ENCODE results near the gene ACKR2. TPM values are rescaled to one million over a fixed set of nuclear protein-coding genes. Genes with fewer than 3 reads are reported as not detected.

Gene ACKR2
- total RNA-seq, 1 experiment from 2014 or later = not detected

- no peak for DNase-seq
- Histone ChIP-seq H4K5ac (ENCODE audit: insufficient read length, low read depth, low read length) (no peak overlapping the region), H3K4ac (ENCODE audit: low read depth, low read length) (no peak overlapping the region), H3K27ac (ENCODE audit: insufficient read length, low read depth, low read length) (no peak overlapping the region), H3K18ac (ENCODE audit: insufficient read length, low read depth, low read length) (no peak overlapping the region), H2BK12ac (ENCODE audit: insufficient read length, low read depth, low read length) (no peak overlapping the region), H2BK15ac (ENCODE audit: low read depth, low read length) (no peak overlapping the region), H3K9me3 (ENCODE audit: control insufficient read depth, low read depth, low read length) (no peaks in the 10 kb centered on the region), H4K20me1 (ENCODE audit: control insufficient read depth, insufficient read depth, insufficient read length) (no peaks in the 10 kb centered on the region), H2BK5ac (ENCODE audit: insufficient read length, low read length) (no peak overlapping the region), H2AFZ (ENCODE audit: low read length) (no peak overlapping the region), H3K23ac (ENCODE audit: insufficient read length, low read depth, low read length) (no peak overlapping the region), H4K91ac (ENCODE audit: insufficient read length, low read depth, low read length) (no peak overlapping the region), H3K4me2 (ENCODE audit: insufficient read depth, insufficient read length, low read length) (no peak overlapping the region), H3K9ac (ENCODE audit: extremely low read depth, insufficient read length, low read length) (no peak overlapping the region), H3K4me1 (ENCODE audit: insufficient read depth, low read length) (no peaks in the 10 kb centered on the region), H3K56ac (ENCODE audit: insufficient read length, low read depth, low read length) (no peak overlapping the region), H3T11ph (ENCODE audit: low read length) (no peak overlapping the region), H3K14ac (ENCODE audit: insufficient read depth, low read length) (no peak overlapping the region), H2AK5ac (ENCODE audit: insufficient read length, low read length) (no peak overlapping the region), H3K27me3 (ENCODE audit: insufficient read depth, low read length) (no peaks in the 10 kb centered on the region), H4K8ac (replicated peaks; ENCODE audit: insufficient read length, low read depth, low read length) (no peak overlapping the region), H3K79me1 (ENCODE audit: insufficient read depth, low read depth, low read length, poor library complexity, severe bottlenecking) (no peaks in the 10 kb centered on the region), H2BK120ac (ENCODE audit: low read depth, low read length, poor library complexity, severe bottlenecking) (no peak overlapping the region), H3K23me2 (ENCODE audit: insufficient read length, low read depth, low read length, poor library complexity, severe bottlenecking) (no peaks in the 10 kb centered on the region), H3K79me2 (ENCODE audit: insufficient read depth, low read length) (no peaks in the 10 kb centered on the region), H2BK20ac (ENCODE audit: low read depth, low read length, poor library complexity, severe bottlenecking) (no peak overlapping the region)
- no peaks in the 10 kb centered on the region for H3K27me3 Mint-ChIP-seq (ENCODE audit: low read depth)
- H3K9me3 Mint-ChIP-seq = no peaks in the 10 kb centered on the region; a peak in 1 of 5 replicates
- H3K4me3 Mint-ChIP-seq = no peak overlapping the region
- TF ChIP-seq, protein P1, sequence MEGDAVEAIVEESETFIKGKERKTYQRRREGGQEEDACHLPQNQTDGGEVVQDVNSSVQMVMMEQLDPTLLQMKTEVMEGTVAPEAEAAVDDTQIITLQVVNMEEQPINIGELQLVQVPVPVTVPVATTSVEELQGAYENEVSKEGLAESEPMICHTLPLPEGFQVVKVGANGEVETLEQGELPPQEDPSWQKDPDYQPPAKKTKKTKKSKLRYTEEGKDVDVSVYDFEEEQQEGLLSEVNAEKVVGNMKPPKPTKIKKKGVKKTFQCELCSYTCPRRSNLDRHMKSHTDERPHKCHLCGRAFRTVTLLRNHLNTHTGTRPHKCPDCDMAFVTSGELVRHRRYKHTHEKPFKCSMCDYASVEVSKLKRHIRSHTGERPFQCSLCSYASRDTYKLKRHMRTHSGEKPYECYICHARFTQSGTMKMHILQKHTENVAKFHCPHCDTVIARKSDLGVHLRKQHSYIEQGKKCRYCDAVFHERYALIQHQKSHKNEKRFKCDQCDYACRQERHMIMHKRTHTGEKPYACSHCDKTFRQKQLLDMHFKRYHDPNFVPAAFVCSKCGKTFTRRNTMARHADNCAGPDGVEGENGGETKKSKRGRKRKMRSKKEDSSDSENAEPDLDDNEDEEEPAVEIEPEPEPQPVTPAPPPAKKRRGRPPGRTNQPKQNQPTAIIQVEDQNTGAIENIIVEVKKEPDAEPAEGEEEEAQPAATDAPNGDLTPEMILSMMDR (conservative IDR thresholded peaks at IDR 0.05) = no peak
- H3K27ac Mint-ChIP-seq = no peak overlapping the region
- no CpG with 5 or more reads among the region's 5 CpGs for WGBS (ENCODE audit: extremely low coverage, insufficient read length, low lambda C conversion rate)
- H3K36me3 Mint-ChIP-seq (ENCODE audit: insufficient read depth in 1 of 3, low read depth in 3 of 3) = no peaks in the 10 kb centered on the region
- H3K4me1 Mint-ChIP-seq = peaks cover 13 to 16% of the 10 kb centered on the region in 2 experiments
Measured at GRCh38 chr3:42829083-42829627, 19.9 kb downstream of the ACKR2 start.
